HepG2 (cell line): Measurements from ENCODE around the gene ITCH. TPM values are rescaled to one million over a fixed set of nuclear protein-coding genes. Genes with fewer than 3 reads are reported as not detected.

Experiments used
- CHCHD3 ChIP-seq: sonication (generic); formaldehyde crosslinking; IDR thresholded peaks from 2 replicates; pipeline ENCODE4 v1.8.0; 2022; ENCODE audit warnings: mild to moderate bottlenecking, missing genetic modification reagents, moderate library complexity
- KAT8 ChIP-seq: IDR thresholded peaks from 2 replicates; pipeline ENCODE4 v1.6.1; 2016; ENCODE audit warnings: missing genetic modification reagents, missing compliant biosample characterization
- NKX3-1 ChIP-seq: sonication (generic); formaldehyde crosslinking; IDR thresholded peaks from 2 replicates; pipeline ENCODE4 v1.5.0; 2020; ENCODE audit warnings: missing genetic modification reagents
- RELA ChIP-seq: sonication (generic); formaldehyde crosslinking; IDR thresholded peaks from 2 replicates; pipeline ENCODE4 v1.4.0; 2020; ENCODE audit warnings: missing genetic modification reagents
- REPIN1 ChIP-seq: sonication (generic); formaldehyde crosslinking; IDR thresholded peaks from 2 replicates; pipeline ENCODE4 v1.8.0; 2022; ENCODE audit warnings: missing genetic modification reagents, low read depth, mild to moderate bottlenecking, borderline replicate concordance
- REXO4 ChIP-seq: sonication (generic); formaldehyde crosslinking; IDR thresholded peaks from 2 replicates; pipeline ENCODE4 v1.8.0; 2022; ENCODE audit warnings: missing genetic modification reagents, mild to moderate bottlenecking, borderline replicate concordance
- SMARCC2 ChIP-seq: fragments of 450-650 bp; IDR thresholded peaks from 2 replicates; pipeline ENCODE4 v1.6.1; 2017; ENCODE audit warnings: antibody characterized with exemption, mild to moderate bottlenecking
- TOPORS ChIP-seq: sonication (generic); formaldehyde crosslinking; IDR thresholded peaks from 2 replicates; pipeline ENCODE4 v1.8.0; 2023; ENCODE audit warnings: mild to moderate bottlenecking, missing genetic modification reagents
- TRIM24 ChIP-seq: sonication (generic); formaldehyde crosslinking; IDR thresholded peaks from 2 replicates; pipeline ENCODE4 v1.8.0; 2022; ENCODE audit warnings: mild to moderate bottlenecking, missing genetic modification reagents
- ZBTB1 ChIP-seq: sonication (generic); formaldehyde crosslinking; IDR thresholded peaks from 2 replicates; pipeline ENCODE4 v1.4.0; 2020; ENCODE audit warnings: missing genetic modification reagents, borderline replicate concordance
- ZBTB20 ChIP-seq: sonication (generic); formaldehyde crosslinking; IDR thresholded peaks from 2 replicates; pipeline ENCODE4 v1.8.1; 2023; ENCODE audit warnings: missing genetic modification reagents, low read depth, mild to moderate bottlenecking, borderline replicate concordance
- ZKSCAN1 ChIP-seq: fragments of 150-350 bp; IDR thresholded peaks from 2 replicates; pipeline ENCODE4 v1.6.1; 2014; ENCODE audit warnings: low read length
- ZNF274 ChIP-seq: sonication (generic); formaldehyde crosslinking; IDR thresholded peaks from 2 replicates; pipeline ENCODE4 v1.5.1; 2020; ENCODE audit warnings: mild to moderate bottlenecking, missing genetic modification reagents
- ZNF354B ChIP-seq: sonication (generic); formaldehyde crosslinking; IDR thresholded peaks from 2 replicates; pipeline ENCODE4 v1.8.0; 2022; ENCODE audit warnings: mild to moderate bottlenecking, missing genetic modification reagents
- ZNF547 ChIP-seq: sonication (generic); formaldehyde crosslinking; IDR thresholded peaks from 2 replicates; pipeline ENCODE4 v1.5.1; 2020; ENCODE audit warnings: mild to moderate bottlenecking, missing genetic modification reagents
- ZNF616 ChIP-seq: sonication (generic); formaldehyde crosslinking; IDR thresholded peaks from 2 replicates; pipeline ENCODE4 v1.5.0; 2020; ENCODE audit warnings: low read depth, mild to moderate bottlenecking, missing genetic modification reagents
- polyA plus RNA-seq, 8 experiments: library from polyadenylated mRNA; depleted of rRNA in 3 of 8; stranded (reverse) in 7 of 8; unstranded in 1 of 8; fragments of >200 nt; fragmentation: Illumina TruSeq in 4 of 8; extraction: Trizol in 4 of 8; gene quantifications; 2 replicates each; pipeline versions ENCODE4 v1.2.1 to v1.2.3, GENCODE V29; 2011 to 2016; ENCODE audit warnings: low read depth in 4 of 8, missing spikeins in 1 of 8, mixed read lengths in 1 of 8; ENCODE audit not compliant: insufficient read depth in 1 of 8
- total RNA-seq, 5 experiments: library from RNA; depleted of rRNA; stranded (reverse); fragments of >200 nt; fragmentation: Illumina TruSeq; extraction: Trizol; gene quantifications; 2 replicates each; pipeline ENCODE4 v1.2.3, GENCODE V29; 2016; ENCODE audit warnings: low read depth in 1 of 5
- TF ChIP-seq, protein P1 (sequence below): IDR thresholded peaks from 2 replicates; pipeline ENCODE4 v1.6.1; 2016; ENCODE audit warnings: low read depth, missing genetic modification reagents, missing compliant biosample characterization
- TF ChIP-seq, protein P2 (sequence below): sonication (generic); formaldehyde crosslinking; IDR thresholded peaks from 2 replicates; pipeline ENCODE4 v1.4.0; 2020; ENCODE audit warnings: missing genetic modification reagents
- TF ChIP-seq, protein P3 (sequence below): sonication (generic); formaldehyde crosslinking; IDR thresholded peaks from 2 replicates; pipeline ENCODE4 v1.8.0; 2022; ENCODE audit warnings: mild to moderate bottlenecking, missing genetic modification reagents

Gene ITCH
- total and polyA plus RNA-seq, 2 of the 13 experiments (the other 11 are each of a cell fraction or from before 2014, with no cell fraction given) = 20.5 to 112 TPM

DNA sequence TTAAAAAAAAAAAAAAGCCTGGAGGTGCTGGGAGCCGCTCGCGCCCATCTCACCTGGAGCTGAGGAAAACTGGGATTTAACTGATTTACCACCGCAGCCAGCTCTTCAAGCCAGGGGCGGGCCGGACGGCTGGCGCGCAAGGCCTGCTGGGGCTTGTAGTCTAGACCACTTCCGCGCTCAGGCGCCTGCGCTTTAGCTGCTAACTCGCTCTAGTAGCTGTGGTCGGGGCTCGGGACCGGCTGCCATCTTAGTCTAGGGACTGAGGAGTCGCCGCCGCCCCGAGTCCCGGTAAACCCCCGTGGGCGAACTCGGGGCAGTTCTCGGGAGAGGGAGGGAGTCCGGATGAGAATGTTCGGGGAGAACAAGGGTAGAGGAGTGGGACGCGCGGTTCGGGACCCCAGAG lies at the start of gene ITCH (continued):
- TF ChIP-seq, protein P1, sequence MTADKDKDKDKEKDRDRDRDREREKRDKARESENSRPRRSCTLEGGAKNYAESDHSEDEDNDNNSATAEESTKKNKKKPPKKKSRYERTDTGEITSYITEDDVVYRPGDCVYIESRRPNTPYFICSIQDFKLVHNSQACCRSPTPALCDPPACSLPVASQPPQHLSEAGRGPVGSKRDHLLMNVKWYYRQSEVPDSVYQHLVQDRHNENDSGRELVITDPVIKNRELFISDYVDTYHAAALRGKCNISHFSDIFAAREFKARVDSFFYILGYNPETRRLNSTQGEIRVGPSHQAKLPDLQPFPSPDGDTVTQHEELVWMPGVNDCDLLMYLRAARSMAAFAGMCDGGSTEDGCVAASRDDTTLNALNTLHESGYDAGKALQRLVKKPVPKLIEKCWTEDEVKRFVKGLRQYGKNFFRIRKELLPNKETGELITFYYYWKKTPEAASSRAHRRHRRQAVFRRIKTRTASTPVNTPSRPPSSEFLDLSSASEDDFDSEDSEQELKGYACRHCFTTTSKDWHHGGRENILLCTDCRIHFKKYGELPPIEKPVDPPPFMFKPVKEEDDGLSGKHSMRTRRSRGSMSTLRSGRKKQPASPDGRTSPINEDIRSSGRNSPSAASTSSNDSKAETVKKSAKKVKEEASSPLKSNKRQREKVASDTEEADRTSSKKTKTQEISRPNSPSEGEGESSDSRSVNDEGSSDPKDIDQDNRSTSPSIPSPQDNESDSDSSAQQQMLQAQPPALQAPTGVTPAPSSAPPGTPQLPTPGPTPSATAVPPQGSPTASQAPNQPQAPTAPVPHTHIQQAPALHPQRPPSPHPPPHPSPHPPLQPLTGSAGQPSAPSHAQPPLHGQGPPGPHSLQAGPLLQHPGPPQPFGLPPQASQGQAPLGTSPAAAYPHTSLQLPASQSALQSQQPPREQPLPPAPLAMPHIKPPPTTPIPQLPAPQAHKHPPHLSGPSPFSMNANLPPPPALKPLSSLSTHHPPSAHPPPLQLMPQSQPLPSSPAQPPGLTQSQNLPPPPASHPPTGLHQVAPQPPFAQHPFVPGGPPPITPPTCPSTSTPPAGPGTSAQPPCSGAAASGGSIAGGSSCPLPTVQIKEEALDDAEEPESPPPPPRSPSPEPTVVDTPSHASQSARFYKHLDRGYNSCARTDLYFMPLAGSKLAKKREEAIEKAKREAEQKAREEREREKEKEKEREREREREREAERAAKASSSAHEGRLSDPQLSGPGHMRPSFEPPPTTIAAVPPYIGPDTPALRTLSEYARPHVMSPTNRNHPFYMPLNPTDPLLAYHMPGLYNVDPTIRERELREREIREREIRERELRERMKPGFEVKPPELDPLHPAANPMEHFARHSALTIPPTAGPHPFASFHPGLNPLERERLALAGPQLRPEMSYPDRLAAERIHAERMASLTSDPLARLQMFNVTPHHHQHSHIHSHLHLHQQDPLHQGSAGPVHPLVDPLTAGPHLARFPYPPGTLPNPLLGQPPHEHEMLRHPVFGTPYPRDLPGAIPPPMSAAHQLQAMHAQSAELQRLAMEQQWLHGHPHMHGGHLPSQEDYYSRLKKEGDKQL = no peak
- TF ChIP-seq ZNF616 (CRISPR knock-in tag) (peak; percentile 83), REXO4 (no peak), CHCHD3 (CRISPR knock-in tag) (no peak), ZNF547 (CRISPR knock-in tag) (no peak; the same call in 1 of the 2 replicates), REPIN1 (CRISPR knock-in tag) (0 out of 2 replicates have a peak, but pooled peaks have one; percentile 47), ZBTB20 (CRISPR knock-in tag) (no peak), KAT8 (CRISPR knock-in tag) (peak; percentile 90), ZBTB1 (no peak), ZNF354B (CRISPR knock-in tag) (peak; percentile 31; the same call in 1 of the 2 replicates), SMARCC2 (no peak), ZNF274 (CRISPR knock-in tag) (no peak; the same call in 1 of the 2 replicates), RELA (CRISPR knock-in tag) (peak; percentile 33; the same call in 1 of the 2 replicates), NKX3-1 (peak; percentile 57; the same call in 1 of the 2 replicates), ZKSCAN1 (0 out of 2 replicates have a peak, but pooled peaks have one; percentile 34), TRIM24 (CRISPR knock-in tag) (no peak), TOPORS (CRISPR knock-in tag) (no peak; the same call in 1 of the 2 replicates)
- TF ChIP-seq, protein P2, sequence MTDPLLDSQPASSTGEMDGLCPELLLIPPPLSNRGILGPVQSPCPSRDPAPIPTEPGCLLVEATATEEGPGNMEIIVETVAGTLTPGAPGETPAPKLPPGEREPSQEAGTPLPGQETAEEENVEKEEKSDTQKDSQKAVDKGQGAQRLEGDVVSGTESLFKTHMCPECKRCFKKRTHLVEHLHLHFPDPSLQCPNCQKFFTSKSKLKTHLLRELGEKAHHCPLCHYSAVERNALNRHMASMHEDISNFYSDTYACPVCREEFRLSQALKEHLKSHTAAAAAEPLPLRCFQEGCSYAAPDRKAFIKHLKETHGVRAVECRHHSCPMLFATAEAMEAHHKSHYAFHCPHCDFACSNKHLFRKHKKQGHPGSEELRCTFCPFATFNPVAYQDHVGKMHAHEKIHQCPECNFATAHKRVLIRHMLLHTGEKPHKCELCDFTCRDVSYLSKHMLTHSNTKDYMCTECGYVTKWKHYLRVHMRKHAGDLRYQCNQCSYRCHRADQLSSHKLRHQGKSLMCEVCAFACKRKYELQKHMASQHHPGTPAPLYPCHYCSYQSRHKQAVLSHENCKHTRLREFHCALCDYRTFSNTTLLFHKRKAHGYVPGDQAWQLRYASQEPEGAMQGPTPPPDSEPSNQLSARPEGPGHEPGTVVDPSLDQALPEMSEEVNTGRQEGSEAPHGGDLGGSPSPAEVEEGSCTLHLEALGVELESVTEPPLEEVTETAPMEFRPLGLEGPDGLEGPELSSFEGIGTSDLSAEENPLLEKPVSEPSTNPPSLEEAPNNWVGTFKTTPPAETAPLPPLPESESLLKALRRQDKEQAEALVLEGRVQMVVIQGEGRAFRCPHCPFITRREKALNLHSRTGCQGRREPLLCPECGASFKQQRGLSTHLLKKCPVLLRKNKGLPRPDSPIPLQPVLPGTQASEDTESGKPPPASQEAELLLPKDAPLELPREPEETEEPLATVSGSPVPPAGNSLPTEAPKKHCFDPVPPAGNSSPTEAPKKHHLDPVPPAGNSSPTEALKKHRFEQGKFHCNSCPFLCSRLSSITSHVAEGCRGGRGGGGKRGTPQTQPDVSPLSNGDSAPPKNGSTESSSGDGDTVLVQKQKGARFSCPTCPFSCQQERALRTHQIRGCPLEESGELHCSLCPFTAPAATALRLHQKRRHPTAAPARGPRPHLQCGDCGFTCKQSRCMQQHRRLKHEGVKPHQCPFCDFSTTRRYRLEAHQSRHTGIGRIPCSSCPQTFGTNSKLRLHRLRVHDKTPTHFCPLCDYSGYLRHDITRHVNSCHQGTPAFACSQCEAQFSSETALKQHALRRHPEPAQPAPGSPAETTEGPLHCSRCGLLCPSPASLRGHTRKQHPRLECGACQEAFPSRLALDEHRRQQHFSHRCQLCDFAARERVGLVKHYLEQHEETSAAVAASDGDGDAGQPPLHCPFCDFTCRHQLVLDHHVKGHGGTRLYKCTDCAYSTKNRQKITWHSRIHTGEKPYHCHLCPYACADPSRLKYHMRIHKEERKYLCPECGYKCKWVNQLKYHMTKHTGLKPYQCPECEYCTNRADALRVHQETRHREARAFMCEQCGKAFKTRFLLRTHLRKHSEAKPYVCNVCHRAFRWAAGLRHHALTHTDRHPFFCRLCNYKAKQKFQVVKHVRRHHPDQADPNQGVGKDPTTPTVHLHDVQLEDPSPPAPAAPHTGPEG (CRISPR knock-in tag) = no peak; the same call in 1 of the 2 replicates
- TF ChIP-seq, protein P3, sequence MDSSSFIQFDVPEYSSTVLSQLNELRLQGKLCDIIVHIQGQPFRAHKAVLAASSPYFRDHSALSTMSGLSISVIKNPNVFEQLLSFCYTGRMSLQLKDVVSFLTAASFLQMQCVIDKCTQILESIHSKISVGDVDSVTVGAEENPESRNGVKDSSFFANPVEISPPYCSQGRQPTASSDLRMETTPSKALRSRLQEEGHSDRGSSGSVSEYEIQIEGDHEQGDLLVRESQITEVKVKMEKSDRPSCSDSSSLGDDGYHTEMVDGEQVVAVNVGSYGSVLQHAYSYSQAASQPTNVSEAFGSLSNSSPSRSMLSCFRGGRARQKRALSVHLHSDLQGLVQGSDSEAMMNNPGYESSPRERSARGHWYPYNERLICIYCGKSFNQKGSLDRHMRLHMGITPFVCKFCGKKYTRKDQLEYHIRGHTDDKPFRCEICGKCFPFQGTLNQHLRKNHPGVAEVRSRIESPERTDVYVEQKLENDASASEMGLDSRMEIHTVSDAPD (CRISPR knock-in tag) = peak; percentile 80; the same call in 1 of the 2 replicates
